WTC11 (cell line): ENCODE results near the gene PRXL2B. TPM values are rescaled to one million over a fixed set of nuclear protein-coding genes. Genes with fewer than 3 reads are reported as not detected.
"Not testable (repeated sequence)": the region's sequence is repeated elsewhere in the genome, so short reads cannot be mapped to it uniquely, and the experiment has no call there.

Experiments used
- ATAC-seq: fragments of 200-7000 bp; cut with Tn5 transposase; 2 replicates; pipeline ENCODE4 v1.10.0; 2021; ENCODE audit warnings: mild to moderate bottlenecking, moderate library complexity
- CTCF ChIA-PET: fragments of 300-600 bp; sonication (Branson Sonifier 250); formaldehyde crosslinking; loops from one replicate; lab custom pipeline; 2021; ENCODE audit warnings: antibody characterized with exemption; lab: Charles Lee
- POLR2A ChIA-PET: fragments of 350-600 bp; sonication (Branson Sonifier 250); formaldehyde crosslinking; loops from one replicate; lab custom pipeline; 2021; ENCODE audit warnings: antibody characterized with exemption; lab: Charles Lee
- DNase-seq: peaks from one replicate; pipeline ENCODE4 v3.0.0; 2021; ENCODE audit warnings: low spot score
- H3K27ac Mint-ChIP-seq: 2 replicates; pipeline ENCODE4 v1.8.0; 2021; ENCODE audit warnings: mixed read lengths
- H3K27me3 Mint-ChIP-seq: 2 replicates; pipeline ENCODE4 v1.8.0; 2021; ENCODE audit warnings: low read depth, mild to moderate bottlenecking, moderate library complexity, mixed read lengths
- H3K36me3 Mint-ChIP-seq: 2 replicates; pipeline ENCODE4 v1.8.0; 2021; ENCODE audit warnings: mixed read lengths
- H3K4me1 Mint-ChIP-seq: 2 replicates; pipeline ENCODE4 v1.8.0; 2022; ENCODE audit warnings: mixed read lengths
- H3K4me3 Mint-ChIP-seq: 2 replicates; pipeline ENCODE4 v1.8.0; 2021; ENCODE audit warnings: mild to moderate bottlenecking, moderate library complexity, mixed read lengths
- H3K9me3 Mint-ChIP-seq: 2 replicates; pipeline ENCODE4 v1.8.0; 2021; ENCODE audit warnings: mixed read lengths
- GTF2I ChIP-seq: fragments of 250-450 bp; sonication (Bioruptor Pico); conservative IDR thresholded peaks from 2 replicates; pipeline ENCODE4 v1.4.0; 2021; ENCODE audit warnings: mild to moderate bottlenecking
- HMGA2 ChIP-seq: fragments of 250-450 bp; sonication (Bioruptor Pico); IDR thresholded peaks from 2 replicates; pipeline ENCODE4 v1.4.0; 2021; ENCODE audit warnings: mild to moderate bottlenecking, moderate library complexity
- IRF2 ChIP-seq: sonication (generic); formaldehyde crosslinking; IDR thresholded peaks from 2 replicates; pipeline ENCODE4 v1.8.0; 2022; ENCODE audit warnings: low read depth, missing genetic modification reagents, borderline replicate concordance
- JAZF1 ChIP-seq: fragments of 250-450 bp; sonication (Bioruptor Pico); IDR thresholded peaks from 2 replicates; pipeline ENCODE4 v1.9.0; 2021; ENCODE audit warnings: moderate library complexity, mild to moderate bottlenecking, inconsistent platforms
- PRRX2 ChIP-seq: fragments of 250-450 bp; sonication (Bioruptor Pico); IDR thresholded peaks from 2 replicates; pipeline ENCODE4 v1.8.0; 2021; ENCODE audit warnings: mild to moderate bottlenecking
- SMAD3 ChIP-seq: sonication (generic); formaldehyde crosslinking; IDR thresholded peaks from 2 replicates; pipeline ENCODE4 v1.8.0; 2022; ENCODE audit warnings: missing genetic modification reagents, mild to moderate bottlenecking, borderline replicate concordance
- TCF7 ChIP-seq: sonication (generic); formaldehyde crosslinking; IDR thresholded peaks from 2 replicates; pipeline ENCODE4 v1.8.0; 2022; ENCODE audit warnings: mild to moderate bottlenecking, low read depth, missing genetic modification reagents, moderate library complexity
- total RNA-seq: library from RNA; stranded (reverse); gene quantifications from 3 replicates; pipeline ENCODE4 v1.2.3, GENCODE V29; 2021
- TF ChIP-seq, protein P1 (sequence below): sonication (generic); formaldehyde crosslinking; IDR thresholded peaks from 2 replicates; pipeline ENCODE4 v1.8.0; 2022; ENCODE audit warnings: mild to moderate bottlenecking, missing genetic modification reagents
- TF ChIP-seq, protein P2 (sequence below): sonication (generic); formaldehyde crosslinking; IDR thresholded peaks from 2 replicates; pipeline ENCODE4 v1.8.0; 2023; ENCODE audit warnings: missing genetic modification reagents
- TF ChIP-seq, protein P3 (sequence below): sonication (generic); formaldehyde crosslinking; IDR thresholded peaks from 2 replicates; pipeline ENCODE4 v1.8.1; 2022; ENCODE audit warnings: mild to moderate bottlenecking, missing genetic modification reagents, moderate library complexity, borderline replicate concordance
- TF ChIP-seq, protein P4 (sequence below): fragments of 250-450 bp; sonication (Bioruptor Pico); IDR thresholded peaks from 2 replicates; pipeline ENCODE4 v1.9.0; 2021; ENCODE audit warnings: moderate library complexity, mild to moderate bottlenecking, inconsistent platforms, borderline replicate concordance
- TF ChIP-seq, protein P5 (sequence below): sonication (generic); formaldehyde crosslinking; IDR thresholded peaks from 2 replicates; pipeline ENCODE4 v1.8.1; 2023; ENCODE audit warnings: mild to moderate bottlenecking, missing genetic modification reagents
- TF ChIP-seq, protein P6 (sequence below): sonication (generic); formaldehyde crosslinking; IDR thresholded peaks from 2 replicates; pipeline ENCODE4 v1.8.1; 2023; ENCODE audit warnings: mild to moderate bottlenecking, missing genetic modification reagents, borderline replicate concordance
- TF ChIP-seq, protein P7 (sequence below): sonication (generic); formaldehyde crosslinking; IDR thresholded peaks from 2 replicates; pipeline ENCODE4 v1.8.0; 2022; ENCODE audit warnings: missing genetic modification reagents
- TF ChIP-seq, protein P8 (sequence below): sonication (generic); formaldehyde crosslinking; IDR thresholded peaks from 2 replicates; pipeline ENCODE4 v1.8.0; 2022; ENCODE audit warnings: mild to moderate bottlenecking, missing genetic modification reagents
- TF ChIP-seq, protein P9 (sequence below): fragments of 250-450 bp; sonication (Bioruptor Pico); IDR thresholded peaks from 2 replicates; pipeline ENCODE4 v1.9.0; 2021; ENCODE audit warnings: mild to moderate bottlenecking

PRXL2B gene
- total RNA-seq, 1 experiment from 2014 or later = 50.3 TPM

DNA sequence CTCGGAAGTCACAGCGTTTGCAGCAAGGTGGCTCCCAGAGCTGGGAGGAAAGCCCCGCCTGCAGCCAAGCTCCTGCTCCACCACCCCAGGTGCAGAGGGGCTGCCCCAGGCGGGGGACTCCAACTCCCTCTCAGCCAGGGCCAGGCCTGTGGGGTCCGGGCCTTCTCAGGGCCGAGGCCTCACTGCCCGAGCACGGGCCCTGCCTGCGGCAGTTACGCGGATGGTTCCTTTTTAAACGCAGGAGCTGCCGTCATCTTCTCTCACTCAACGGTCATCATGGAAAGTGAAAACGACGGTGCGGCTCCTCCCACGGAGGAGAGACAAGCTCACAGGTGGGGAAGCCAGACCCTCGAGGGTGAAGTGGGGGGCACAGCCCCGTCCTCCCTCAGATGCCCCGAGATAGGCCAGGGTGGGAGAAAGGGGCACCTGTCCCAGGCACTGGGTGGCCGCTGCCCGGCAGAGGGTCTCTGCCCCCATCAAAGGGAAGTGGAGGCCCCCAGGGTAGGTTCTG is 9.0 kb upstream of the PRXL2B start:
- peaks cover 10% of the 10 kb centered on the region; the same call in 1 of the 2 replicates for H3K27me3 Mint-ChIP-seq
- H3K9me3 Mint-ChIP-seq = peaks cover 17% of the 10 kb centered on the region
- not testable (repeated sequence) for H3K4me1 Mint-ChIP-seq, DNase-seq, H3K4me3 Mint-ChIP-seq, ATAC-seq, H3K27ac Mint-ChIP-seq
- peaks cover 13% of the 10 kb centered on the region; the same call in 1 of the 2 replicates for H3K36me3 Mint-ChIP-seq
- ChIA-PET CTCF (interaction anchor here (0.6 to 1.3 kb wide), 4 partner anchors 16 to 134 kb away, joined by 3 to 6 read pairs (median 4); no protein-coding TSS in a partner anchor), POLR2A (interaction anchor here (0.7 to 1.5 kb wide), 2 partner anchors 9 to 32 kb away, joined by 3 to 4 read pairs; partner anchors contain the start of gene PRXL2B)

DNA sequence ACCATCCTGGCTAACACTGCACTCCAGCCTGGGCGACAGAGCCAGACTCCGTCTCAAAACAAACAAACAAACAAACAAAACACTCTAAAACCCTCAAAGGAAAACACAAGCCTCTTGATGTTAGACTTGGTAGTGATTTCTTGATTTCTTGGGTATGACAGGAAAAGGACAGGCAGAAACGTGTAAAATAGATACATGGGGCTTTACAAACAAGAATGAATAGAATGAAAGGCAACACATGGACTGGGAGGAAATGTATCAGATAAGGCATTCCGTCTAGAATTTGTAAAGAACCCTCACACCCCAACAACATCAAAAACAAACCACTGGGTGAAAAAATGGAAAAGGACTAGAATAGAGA is 7.8 kb upstream of the PRXL2B start:
- peaks cover under 1% of the 10 kb centered on the region; the same call in 1 of the 2 replicates for H3K27me3 Mint-ChIP-seq
- ATAC-seq (no peak), DNase-seq (no peak)
- peaks cover 4% of the 10 kb centered on the region; the same call in 1 of the 2 replicates for H3K36me3 Mint-ChIP-seq
- H3K27ac Mint-ChIP-seq = peak overlapping the region; percentile 55; the same call in 1 of the 2 replicates
- H3K9me3 Mint-ChIP-seq = peaks cover 6% of the 10 kb centered on the region
- CTCF ChIA-PET = interaction anchor here (1.3 kb wide), 2 partner anchors 31 to 135 kb away, joined by 5 to 6 read pairs; no protein-coding TSS in a partner anchor
- H3K4me1 Mint-ChIP-seq = peaks cover 14% of the 10 kb centered on the region
- H3K4me3 Mint-ChIP-seq = no peak overlapping the region
- POLR2A ChIA-PET = interaction anchor here (1.5 kb wide), 1 partner anchor 33 kb away, joined by 4 read pairs; no protein-coding TSS in a partner anchor
- TF ChIP-seq, protein P1, sequence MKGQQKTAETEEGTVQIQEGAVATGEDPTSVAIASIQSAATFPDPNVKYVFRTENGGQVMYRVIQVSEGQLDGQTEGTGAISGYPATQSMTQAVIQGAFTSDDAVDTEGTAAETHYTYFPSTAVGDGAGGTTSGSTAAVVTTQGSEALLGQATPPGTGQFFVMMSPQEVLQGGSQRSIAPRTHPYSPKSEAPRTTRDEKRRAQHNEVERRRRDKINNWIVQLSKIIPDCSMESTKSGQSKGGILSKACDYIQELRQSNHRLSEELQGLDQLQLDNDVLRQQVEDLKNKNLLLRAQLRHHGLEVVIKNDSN (CRISPR knock-in tag) = no peak
- TF ChIP-seq, protein P2, sequence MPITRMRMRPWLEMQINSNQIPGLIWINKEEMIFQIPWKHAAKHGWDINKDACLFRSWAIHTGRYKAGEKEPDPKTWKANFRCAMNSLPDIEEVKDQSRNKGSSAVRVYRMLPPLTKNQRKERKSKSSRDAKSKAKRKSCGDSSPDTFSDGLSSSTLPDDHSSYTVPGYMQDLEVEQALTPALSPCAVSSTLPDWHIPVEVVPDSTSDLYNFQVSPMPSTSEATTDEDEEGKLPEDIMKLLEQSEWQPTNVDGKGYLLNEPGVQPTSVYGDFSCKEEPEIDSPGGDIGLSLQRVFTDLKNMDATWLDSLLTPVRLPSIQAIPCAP (CRISPR knock-in tag) = no peak
- TF ChIP-seq SMAD3 (CRISPR knock-in tag) (no peak), GTF2I (no peak), JAZF1 (CRISPR knock-in tag) (no peak), TCF7 (CRISPR knock-in tag) (no peak), PRRX2 (CRISPR knock-in tag) (no peak), IRF2 (CRISPR knock-in tag) (no peak), HMGA2 (CRISPR knock-in tag) (no peak)
- TF ChIP-seq, protein P3, sequence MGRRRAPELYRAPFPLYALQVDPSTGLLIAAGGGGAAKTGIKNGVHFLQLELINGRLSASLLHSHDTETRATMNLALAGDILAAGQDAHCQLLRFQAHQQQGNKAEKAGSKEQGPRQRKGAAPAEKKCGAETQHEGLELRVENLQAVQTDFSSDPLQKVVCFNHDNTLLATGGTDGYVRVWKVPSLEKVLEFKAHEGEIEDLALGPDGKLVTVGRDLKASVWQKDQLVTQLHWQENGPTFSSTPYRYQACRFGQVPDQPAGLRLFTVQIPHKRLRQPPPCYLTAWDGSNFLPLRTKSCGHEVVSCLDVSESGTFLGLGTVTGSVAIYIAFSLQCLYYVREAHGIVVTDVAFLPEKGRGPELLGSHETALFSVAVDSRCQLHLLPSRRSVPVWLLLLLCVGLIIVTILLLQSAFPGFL = no peak
- TF ChIP-seq, protein P4, sequence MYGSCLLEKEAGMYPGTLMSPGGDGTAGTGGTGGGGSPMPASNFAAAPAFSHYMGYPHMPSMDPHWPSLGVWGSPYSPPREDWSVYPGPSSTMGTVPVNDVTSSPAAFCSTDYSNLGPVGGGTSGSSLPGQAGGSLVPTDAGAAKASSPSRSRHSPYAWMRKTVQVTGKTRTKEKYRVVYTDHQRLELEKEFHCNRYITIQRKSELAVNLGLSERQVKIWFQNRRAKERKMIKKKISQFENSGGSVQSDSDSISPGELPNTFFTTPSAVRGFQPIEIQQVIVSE (CRISPR knock-in tag) = no peak
- TF ChIP-seq, protein P5, sequence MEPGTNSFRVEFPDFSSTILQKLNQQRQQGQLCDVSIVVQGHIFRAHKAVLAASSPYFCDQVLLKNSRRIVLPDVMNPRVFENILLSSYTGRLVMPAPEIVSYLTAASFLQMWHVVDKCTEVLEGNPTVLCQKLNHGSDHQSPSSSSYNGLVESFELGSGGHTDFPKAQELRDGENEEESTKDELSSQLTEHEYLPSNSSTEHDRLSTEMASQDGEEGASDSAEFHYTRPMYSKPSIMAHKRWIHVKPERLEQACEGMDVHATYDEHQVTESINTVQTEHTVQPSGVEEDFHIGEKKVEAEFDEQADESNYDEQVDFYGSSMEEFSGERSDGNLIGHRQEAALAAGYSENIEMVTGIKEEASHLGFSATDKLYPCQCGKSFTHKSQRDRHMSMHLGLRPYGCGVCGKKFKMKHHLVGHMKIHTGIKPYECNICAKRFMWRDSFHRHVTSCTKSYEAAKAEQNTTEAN (CRISPR knock-in tag) = no peak
- TF ChIP-seq, protein P6, sequence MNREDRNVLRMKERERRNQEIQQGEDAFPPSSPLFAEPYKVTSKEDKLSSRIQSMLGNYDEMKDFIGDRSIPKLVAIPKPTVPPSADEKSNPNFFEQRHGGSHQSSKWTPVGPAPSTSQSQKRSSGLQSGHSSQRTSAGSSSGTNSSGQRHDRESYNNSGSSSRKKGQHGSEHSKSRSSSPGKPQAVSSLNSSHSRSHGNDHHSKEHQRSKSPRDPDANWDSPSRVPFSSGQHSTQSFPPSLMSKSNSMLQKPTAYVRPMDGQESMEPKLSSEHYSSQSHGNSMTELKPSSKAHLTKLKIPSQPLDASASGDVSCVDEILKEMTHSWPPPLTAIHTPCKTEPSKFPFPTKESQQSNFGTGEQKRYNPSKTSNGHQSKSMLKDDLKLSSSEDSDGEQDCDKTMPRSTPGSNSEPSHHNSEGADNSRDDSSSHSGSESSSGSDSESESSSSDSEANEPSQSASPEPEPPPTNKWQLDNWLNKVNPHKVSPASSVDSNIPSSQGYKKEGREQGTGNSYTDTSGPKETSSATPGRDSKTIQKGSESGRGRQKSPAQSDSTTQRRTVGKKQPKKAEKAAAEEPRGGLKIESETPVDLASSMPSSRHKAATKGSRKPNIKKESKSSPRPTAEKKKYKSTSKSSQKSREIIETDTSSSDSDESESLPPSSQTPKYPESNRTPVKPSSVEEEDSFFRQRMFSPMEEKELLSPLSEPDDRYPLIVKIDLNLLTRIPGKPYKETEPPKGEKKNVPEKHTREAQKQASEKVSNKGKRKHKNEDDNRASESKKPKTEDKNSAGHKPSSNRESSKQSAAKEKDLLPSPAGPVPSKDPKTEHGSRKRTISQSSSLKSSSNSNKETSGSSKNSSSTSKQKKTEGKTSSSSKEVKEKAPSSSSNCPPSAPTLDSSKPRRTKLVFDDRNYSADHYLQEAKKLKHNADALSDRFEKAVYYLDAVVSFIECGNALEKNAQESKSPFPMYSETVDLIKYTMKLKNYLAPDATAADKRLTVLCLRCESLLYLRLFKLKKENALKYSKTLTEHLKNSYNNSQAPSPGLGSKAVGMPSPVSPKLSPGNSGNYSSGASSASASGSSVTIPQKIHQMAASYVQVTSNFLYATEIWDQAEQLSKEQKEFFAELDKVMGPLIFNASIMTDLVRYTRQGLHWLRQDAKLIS (CRISPR knock-in tag) = no peak
- TF ChIP-seq, protein P7, sequence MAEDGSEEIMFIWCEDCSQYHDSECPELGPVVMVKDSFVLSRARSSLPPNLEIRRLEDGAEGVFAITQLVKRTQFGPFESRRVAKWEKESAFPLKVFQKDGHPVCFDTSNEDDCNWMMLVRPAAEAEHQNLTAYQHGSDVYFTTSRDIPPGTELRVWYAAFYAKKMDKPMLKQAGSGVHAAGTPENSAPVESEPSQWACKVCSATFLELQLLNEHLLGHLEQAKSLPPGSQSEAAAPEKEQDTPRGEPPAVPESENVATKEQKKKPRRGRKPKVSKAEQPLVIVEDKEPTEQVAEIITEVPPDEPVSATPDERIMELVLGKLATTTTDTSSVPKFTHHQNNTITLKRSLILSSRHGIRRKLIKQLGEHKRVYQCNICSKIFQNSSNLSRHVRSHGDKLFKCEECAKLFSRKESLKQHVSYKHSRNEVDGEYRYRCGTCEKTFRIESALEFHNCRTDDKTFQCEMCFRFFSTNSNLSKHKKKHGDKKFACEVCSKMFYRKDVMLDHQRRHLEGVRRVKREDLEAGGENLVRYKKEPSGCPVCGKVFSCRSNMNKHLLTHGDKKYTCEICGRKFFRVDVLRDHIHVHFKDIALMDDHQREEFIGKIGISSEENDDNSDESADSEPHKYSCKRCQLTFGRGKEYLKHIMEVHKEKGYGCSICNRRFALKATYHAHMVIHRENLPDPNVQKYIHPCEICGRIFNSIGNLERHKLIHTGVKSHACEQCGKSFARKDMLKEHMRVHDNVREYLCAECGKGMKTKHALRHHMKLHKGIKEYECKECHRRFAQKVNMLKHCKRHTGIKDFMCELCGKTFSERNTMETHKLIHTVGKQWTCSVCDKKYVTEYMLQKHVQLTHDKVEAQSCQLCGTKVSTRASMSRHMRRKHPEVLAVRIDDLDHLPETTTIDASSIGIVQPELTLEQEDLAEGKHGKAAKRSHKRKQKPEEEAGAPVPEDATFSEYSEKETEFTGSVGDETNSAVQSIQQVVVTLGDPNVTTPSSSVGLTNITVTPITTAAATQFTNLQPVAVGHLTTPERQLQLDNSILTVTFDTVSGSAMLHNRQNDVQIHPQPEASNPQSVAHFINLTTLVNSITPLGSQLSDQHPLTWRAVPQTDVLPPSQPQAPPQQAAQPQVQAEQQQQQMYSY (CRISPR knock-in tag) = no peak
- TF ChIP-seq, protein P8, sequence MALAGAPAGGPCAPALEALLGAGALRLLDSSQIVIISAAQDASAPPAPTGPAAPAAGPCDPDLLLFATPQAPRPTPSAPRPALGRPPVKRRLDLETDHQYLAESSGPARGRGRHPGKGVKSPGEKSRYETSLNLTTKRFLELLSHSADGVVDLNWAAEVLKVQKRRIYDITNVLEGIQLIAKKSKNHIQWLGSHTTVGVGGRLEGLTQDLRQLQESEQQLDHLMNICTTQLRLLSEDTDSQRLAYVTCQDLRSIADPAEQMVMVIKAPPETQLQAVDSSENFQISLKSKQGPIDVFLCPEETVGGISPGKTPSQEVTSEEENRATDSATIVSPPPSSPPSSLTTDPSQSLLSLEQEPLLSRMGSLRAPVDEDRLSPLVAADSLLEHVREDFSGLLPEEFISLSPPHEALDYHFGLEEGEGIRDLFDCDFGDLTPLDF = no peak
- TF ChIP-seq, protein P9, sequence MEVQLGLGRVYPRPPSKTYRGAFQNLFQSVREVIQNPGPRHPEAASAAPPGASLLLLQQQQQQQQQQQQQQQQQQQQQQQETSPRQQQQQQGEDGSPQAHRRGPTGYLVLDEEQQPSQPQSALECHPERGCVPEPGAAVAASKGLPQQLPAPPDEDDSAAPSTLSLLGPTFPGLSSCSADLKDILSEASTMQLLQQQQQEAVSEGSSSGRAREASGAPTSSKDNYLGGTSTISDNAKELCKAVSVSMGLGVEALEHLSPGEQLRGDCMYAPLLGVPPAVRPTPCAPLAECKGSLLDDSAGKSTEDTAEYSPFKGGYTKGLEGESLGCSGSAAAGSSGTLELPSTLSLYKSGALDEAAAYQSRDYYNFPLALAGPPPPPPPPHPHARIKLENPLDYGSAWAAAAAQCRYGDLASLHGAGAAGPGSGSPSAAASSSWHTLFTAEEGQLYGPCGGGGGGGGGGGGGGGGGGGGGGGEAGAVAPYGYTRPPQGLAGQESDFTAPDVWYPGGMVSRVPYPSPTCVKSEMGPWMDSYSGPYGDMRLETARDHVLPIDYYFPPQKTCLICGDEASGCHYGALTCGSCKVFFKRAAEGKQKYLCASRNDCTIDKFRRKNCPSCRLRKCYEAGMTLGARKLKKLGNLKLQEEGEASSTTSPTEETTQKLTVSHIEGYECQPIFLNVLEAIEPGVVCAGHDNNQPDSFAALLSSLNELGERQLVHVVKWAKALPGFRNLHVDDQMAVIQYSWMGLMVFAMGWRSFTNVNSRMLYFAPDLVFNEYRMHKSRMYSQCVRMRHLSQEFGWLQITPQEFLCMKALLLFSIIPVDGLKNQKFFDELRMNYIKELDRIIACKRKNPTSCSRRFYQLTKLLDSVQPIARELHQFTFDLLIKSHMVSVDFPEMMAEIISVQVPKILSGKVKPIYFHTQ = no peak
